Activated naive CD8-positive, alpha-beta T cell (primary cell): ENCODE data around the gene POLD3.

ENCODE experiments used
- H3K27ac Mint-ChIP-seq: one replicate; pipeline ENCODE4 v1.8.0; 2021; ENCODE audit warnings: mixed read lengths
- H3K27me3 Mint-ChIP-seq: one replicate; pipeline ENCODE4 v1.8.0; 2021; ENCODE audit warnings: mixed read lengths
- H3K36me3 Mint-ChIP-seq: one replicate; pipeline ENCODE4 v1.8.0; 2021; ENCODE audit warnings: mixed read lengths
- H3K4me1 Mint-ChIP-seq: one replicate; pipeline ENCODE4 v1.8.0; 2021; ENCODE audit warnings: low read depth, mixed read lengths
- H3K4me3 Mint-ChIP-seq: one replicate; pipeline ENCODE4 v1.8.0; 2021; ENCODE audit warnings: mild to moderate bottlenecking, mixed read lengths
- H3K9me3 Mint-ChIP-seq: one replicate; pipeline ENCODE4 v1.8.0; 2021; ENCODE audit warnings: low read depth, mixed read lengths

The POLD3 gene

DNA sequence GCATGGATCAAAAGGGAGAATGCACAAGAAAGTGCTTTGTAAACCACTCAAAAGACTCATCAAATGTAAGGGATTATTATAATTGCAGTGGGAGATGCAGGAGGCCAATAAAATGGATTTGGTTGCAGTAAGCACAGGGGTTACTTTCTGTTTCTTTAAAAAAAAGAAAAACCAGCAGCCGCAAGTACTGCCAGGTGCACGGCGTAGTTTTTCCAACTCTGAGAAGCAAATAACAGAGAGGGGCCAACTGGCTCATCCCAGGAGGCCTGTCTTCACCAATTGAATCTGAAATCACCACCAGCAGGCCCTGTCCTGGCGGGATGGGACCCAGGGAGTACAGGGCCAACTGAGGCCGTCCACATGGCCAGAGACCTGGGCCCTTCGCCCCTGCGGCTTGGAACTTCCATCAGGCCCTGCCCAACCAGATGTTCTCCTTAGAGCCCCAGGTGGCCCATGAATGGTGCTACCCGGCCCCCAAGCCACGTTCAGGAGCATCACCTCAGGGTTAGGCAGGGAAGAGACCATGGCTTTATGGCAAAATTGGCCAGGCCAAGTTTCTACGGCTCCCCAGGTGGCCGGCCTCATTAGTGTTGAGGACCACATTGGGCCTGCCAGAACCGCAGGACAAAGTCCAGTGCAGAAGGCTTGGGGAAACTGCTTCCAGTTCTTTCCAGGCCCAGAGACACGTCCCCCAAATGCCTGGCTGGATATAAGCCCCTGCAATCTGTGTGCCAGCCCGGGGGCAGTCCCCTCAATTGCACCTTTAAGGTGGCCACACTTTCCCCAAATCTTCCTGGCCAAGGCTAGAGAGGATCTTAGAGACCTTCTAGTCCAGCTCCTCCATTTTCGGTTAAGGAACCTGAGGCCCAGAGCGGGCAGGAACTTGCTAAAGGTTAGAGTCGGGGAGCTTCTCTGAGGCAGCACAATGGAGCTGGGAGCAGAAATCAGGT, 77.1 kb downstream of the POLD3 start:
- no peaks in the 10 kb centered on the region for H3K27me3 Mint-ChIP-seq
- no peaks in the 10 kb centered on the region for H3K36me3 Mint-ChIP-seq
- no peaks in the 10 kb centered on the region for H3K9me3 Mint-ChIP-seq
- H3K4me3 Mint-ChIP-seq: no peak overlapping the region
- no peaks in the 10 kb centered on the region for H3K4me1 Mint-ChIP-seq
- H3K27ac Mint-ChIP-seq: no peak overlapping the region

- H3K27me3 Mint-ChIP-seq: no peaks in the 10 kb centered on the region
- no peak overlapping the region for H3K4me3 Mint-ChIP-seq
- H3K36me3 Mint-ChIP-seq: no peaks in the 10 kb centered on the region
- H3K9me3 Mint-ChIP-seq: no peaks in the 10 kb centered on the region
- H3K27ac Mint-ChIP-seq: no peak overlapping the region
- H3K4me1 Mint-ChIP-seq: no peaks in the 10 kb centered on the region
Measured at GRCh38 chr11:74670171-74670570, 77.8 kb downstream of the POLD3 start.

GRCh38 chr11:74671520-74672196, 79.3 kb downstream of the POLD3 start:
- Mint-ChIP-seq H3K27ac (no peak overlapping the region), H3K36me3 (no peaks in the 10 kb centered on the region), H3K27me3 (no peaks in the 10 kb centered on the region), H3K4me1 (no peaks in the 10 kb centered on the region), H3K9me3 (no peaks in the 10 kb centered on the region), H3K4me3 (no peak overlapping the region)

DNA sequence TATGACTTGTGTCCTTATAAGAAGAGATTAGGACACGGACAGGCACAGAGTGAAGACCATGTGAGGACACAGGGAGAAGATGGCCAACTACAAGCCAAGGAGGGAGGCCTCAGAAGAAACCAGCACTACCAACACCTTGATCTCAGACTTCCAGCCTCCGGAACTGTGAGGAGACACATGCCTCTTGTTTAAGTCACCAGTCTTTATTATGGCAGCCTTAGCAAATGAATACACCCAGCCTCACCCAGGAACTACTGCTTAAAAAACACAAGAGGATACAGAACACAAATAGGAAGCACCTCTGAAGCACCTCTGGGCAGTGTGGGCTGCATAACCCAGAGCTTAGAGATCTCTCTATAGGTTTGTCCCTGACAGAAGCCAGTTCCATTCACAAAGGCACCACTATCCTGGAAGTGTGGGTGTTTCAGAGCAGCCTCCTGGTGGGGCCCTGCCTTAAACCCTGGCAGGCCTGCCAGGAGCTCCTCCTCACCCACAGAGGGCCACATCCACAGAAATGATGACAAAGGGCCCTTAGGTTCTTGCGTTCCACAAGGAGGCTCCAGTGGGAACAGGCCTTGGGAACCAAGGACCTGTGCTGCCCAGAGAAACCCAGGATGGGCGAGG, 80.1 kb downstream of the POLD3 start:
- Mint-ChIP-seq H3K9me3 (no peaks in the 10 kb centered on the region), H3K27me3 (no peaks in the 10 kb centered on the region), H3K27ac (no peak overlapping the region), H3K36me3 (no peaks in the 10 kb centered on the region), H3K4me3 (no peak overlapping the region), H3K4me1 (no peaks in the 10 kb centered on the region)

GRCh38 chr11:74672956-74673692, 80.7 kb downstream of the POLD3 start:
- Mint-ChIP-seq H3K9me3 (no peaks in the 10 kb centered on the region), H3K27ac (no peak overlapping the region), H3K4me1 (no peaks in the 10 kb centered on the region), H3K4me3 (no peak overlapping the region), H3K27me3 (no peaks in the 10 kb centered on the region), H3K36me3 (no peaks in the 10 kb centered on the region)

DNA sequence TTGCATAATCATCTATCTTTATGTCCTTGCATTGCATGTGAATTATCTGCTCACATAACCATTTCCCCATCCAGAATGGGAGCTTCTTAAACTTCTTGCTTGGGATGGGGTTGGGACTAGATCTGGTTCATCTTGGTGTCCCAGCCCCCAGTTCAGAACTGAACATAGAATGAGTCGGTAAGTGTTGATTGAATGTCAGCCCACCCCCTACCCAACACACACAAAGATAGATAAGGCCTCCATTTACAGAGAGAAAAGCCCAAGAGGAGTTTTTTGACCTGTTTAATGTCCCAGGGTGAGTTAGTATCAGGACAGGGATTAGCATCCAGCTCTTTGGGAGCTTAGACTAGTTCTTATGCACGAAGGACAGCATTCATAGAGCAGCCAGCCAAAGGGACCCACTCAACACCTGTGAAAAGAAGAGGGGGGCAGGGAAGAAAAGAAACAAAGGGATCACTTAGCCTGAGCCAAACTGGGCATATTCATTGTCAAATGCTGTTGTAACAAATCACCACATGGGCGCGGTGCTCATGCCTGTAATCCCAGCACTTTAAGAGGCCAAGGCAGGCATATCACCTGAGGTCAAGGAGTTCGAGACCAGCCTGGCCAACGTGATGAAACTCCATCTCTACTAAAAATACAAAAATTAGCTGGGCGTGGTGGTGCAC, 81.4 kb downstream of the POLD3 start:
- Mint-ChIP-seq H3K36me3 (no peaks in the 10 kb centered on the region), H3K27ac (no peak overlapping the region), H3K27me3 (no peaks in the 10 kb centered on the region), H3K4me1 (no peaks in the 10 kb centered on the region), H3K4me3 (no peak overlapping the region), H3K9me3 (no peaks in the 10 kb centered on the region)

DNA sequence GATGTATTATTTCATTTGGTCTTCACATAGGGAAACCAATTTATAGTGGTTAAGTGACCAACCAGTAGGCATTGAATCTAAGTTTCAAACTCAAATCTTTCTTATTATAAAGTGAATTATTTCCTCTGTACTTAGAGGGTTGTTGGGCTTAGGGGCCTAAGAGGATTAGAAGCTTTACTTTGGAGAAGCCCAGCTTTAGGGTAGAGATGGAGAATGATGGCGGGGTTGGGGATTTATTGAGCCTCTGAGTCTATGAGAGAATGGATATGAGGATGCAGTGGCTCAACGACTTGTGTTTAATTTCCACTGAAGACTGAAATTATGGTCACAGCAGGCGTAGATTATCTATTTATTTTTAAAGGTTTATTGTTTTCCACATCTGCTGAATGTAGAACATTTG, 83.4 kb downstream of the POLD3 start:
- Mint-ChIP-seq H3K27me3 (peaks cover 4% of the 10 kb centered on the region), H3K9me3 (no peaks in the 10 kb centered on the region), H3K27ac (no peak overlapping the region), H3K4me3 (no peak overlapping the region), H3K36me3 (no peaks in the 10 kb centered on the region), H3K4me1 (no peaks in the 10 kb centered on the region)

- H3K36me3 Mint-ChIP-seq: no peaks in the 10 kb centered on the region
- H3K27me3 Mint-ChIP-seq: peaks cover 4% of the 10 kb centered on the region
- H3K9me3 Mint-ChIP-seq: no peaks in the 10 kb centered on the region
- no peak overlapping the region for H3K27ac Mint-ChIP-seq
- no peaks in the 10 kb centered on the region for H3K4me1 Mint-ChIP-seq
- H3K4me3 Mint-ChIP-seq: no peak overlapping the region
Measured at GRCh38 chr11:74676596-74676995, 84.2 kb downstream of the POLD3 start.

DNA sequence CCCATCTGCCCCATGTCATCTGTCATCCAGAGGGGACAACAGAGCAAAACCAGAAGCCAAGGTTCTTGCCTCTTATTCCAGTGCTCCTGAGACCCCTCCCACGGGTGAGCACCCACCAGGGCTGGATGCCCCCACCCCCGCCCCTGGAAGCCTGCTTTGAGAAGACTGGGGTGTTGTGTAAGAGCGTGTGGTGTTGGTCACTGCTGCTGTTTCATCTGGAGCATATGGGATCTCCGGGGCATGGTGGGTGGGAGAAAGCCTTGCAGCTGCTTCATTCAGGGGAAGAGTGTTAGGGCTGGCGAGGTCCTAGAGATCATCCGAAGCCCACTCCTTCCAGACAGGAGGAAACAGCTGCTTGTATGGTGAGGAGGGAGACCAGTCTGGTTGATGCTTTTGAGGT, 84.7 kb downstream of the POLD3 start:
- Mint-ChIP-seq H3K4me3 (no peak overlapping the region), H3K36me3 (no peaks in the 10 kb centered on the region), H3K9me3 (no peaks in the 10 kb centered on the region), H3K27me3 (peaks cover 6% of the 10 kb centered on the region), H3K27ac (no peak overlapping the region), H3K4me1 (no peaks in the 10 kb centered on the region)

GRCh38 chr11:74678041-74678440, 85.7 kb downstream of the POLD3 start:
- no peak overlapping the region for H3K4me3 Mint-ChIP-seq
- H3K9me3 Mint-ChIP-seq: no peaks in the 10 kb centered on the region
- H3K27me3 Mint-ChIP-seq: peaks cover 8% of the 10 kb centered on the region
- no peaks in the 10 kb centered on the region for H3K36me3 Mint-ChIP-seq
- no peak overlapping the region for H3K27ac Mint-ChIP-seq
- peaks cover under 1% of the 10 kb centered on the region for H3K4me1 Mint-ChIP-seq

DNA sequence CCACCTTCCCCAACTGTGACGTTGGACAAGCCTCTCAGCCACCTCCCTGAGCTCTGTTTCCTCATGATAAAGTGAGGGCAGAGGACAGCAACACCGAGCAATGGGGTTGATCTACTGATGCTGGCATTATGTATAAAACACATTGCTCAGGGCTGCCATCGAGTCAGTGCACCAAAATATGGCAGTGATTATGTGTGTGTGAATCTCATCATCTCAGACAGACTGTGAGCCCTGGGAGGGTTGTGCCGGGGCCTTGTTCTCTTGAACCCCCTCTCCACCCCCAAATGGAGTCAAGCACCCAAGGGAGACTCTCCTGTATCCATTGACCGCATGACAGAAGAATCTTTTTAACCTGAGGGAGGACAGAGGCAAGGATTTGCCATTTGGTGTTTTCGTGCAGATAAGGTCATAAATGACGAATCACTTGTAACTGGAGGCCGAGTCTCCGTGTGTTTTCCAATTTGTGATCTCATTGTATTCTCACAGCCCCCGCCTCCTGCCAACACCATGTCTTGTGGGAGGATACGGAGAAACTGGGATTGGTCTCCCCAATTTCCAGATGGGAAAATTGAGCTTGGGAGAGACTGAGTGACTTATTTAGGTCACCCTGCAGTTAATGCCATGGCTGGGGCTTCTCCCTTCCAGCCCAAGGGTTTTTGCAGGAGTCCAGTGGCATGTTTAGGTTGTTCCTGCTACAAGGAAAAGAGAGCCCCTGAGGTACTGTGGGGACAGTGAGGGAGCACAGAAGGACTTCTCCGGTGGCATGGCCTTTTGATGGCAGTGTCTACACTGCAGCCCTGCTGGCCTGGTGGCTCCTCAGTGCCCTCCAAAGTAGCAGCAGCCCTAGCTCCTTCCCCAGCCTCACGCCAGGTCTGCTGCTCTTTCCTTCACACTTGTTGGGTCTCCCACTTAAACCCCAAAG, 86.5 kb downstream of the POLD3 start:
- Mint-ChIP-seq H3K27me3 (peaks cover 9% of the 10 kb centered on the region), H3K9me3 (no peaks in the 10 kb centered on the region), H3K4me3 (no peak overlapping the region), H3K27ac (no peak overlapping the region), H3K36me3 (no peaks in the 10 kb centered on the region), H3K4me1 (peaks cover 1% of the 10 kb centered on the region)

GRCh38 chr11:74679513-74679865, 87.1 kb downstream of the POLD3 start:
- Mint-ChIP-seq H3K36me3 (no peaks in the 10 kb centered on the region), H3K27me3 (peaks cover 9% of the 10 kb centered on the region), H3K4me1 (peaks cover 1% of the 10 kb centered on the region), H3K4me3 (no peak overlapping the region), H3K9me3 (no peaks in the 10 kb centered on the region), H3K27ac (no peak overlapping the region)

DNA sequence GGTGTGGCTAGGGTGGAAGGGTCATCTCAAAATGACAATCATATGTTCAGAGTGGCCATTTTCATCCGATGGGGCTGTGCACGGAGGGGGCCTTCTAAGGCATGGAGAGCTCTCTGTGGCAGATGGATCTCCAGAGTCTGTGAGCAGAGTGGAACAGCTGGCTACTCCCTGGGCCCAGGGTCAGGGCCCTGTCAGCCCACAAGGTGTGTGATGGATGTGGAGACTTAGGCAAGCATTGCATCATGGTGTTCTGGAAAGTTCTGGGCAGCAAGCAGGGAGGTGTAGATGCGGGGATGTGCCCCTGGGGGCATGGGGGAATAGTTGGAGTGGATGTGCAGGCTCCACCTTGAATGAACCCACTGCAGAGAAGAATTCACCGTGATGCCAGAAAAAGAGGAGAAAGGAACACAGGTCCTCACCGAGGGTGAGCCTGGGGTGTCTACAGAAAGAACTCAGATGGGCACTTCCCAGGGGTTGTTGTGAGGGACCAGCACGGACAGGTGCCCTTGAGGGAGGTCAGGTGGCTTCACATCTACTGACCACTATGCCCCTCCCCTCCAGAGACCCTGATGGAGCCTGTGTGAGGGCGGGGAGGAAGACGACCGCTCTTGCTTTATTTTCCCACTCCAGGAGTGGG, 87.8 kb downstream of the POLD3 start:
- Mint-ChIP-seq H3K36me3 (no peaks in the 10 kb centered on the region), H3K27ac (no peak overlapping the region), H3K4me1 (peaks cover 1% of the 10 kb centered on the region), H3K9me3 (no peaks in the 10 kb centered on the region), H3K27me3 (peaks cover 14% of the 10 kb centered on the region), H3K4me3 (no peak overlapping the region)
